ENCODE results near the gene MAP3K14. TPM values are rescaled to one million over a fixed set of nuclear protein-coding genes. Genes with fewer than 3 reads are reported as not detected.

The MAP3K14 gene
- total RNA-seq, 2 donors from 2014 or later: 8.2 to 10.6 TPM

GRCh38 chr17:45264988-45265387, 51.8 kb downstream of the MAP3K14 start:
- Histone ChIP-seq H3K36me3 (peaks cover 68% of the 10 kb centered on the region), H3K9me3 (no peaks in the 10 kb centered on the region), H3K27me3 (no peaks in the 10 kb centered on the region), H3K4me1 (peaks cover 0 to 39% of the 10 kb centered on the region in 2 donors), H3K27ac (no peak overlapping the region), H3K4me3 (no peak overlapping the region)
- DNase-seq (ENCODE audit: low spot score): no peak
- no peak for TF ChIP-seq CTCF (IDR thresholded peaks at IDR 0.05)

- Histone ChIP-seq H3K4me3 (no peak overlapping the region), H3K27ac (no peak overlapping the region), H3K4me1 (peaks cover 0 to 39% of the 10 kb centered on the region in 2 donors), H3K9me3 (no peaks in the 10 kb centered on the region), H3K27me3 (no peaks in the 10 kb centered on the region), H3K36me3 (peaks cover 62% of the 10 kb centered on the region)
- no peak for DNase-seq (ENCODE audit: low spot score)
- no peak for TF ChIP-seq CTCF (IDR thresholded peaks at IDR 0.05)
Observed at GRCh38 chr17:45264430-45264829, 52.4 kb downstream of the MAP3K14 start.

- Histone ChIP-seq H3K9me3 (no peaks in the 10 kb centered on the region), H3K4me1 (peaks cover 0 to 39% of the 10 kb centered on the region in 2 donors), H3K27ac (peak overlapping the region; percentile 38 to 61), H3K27me3 (no peaks in the 10 kb centered on the region), H3K36me3 (peaks cover 53% of the 10 kb centered on the region), H3K4me3 (no peak overlapping the region)
- no peak for DNase-seq (ENCODE audit: low spot score)
- TF ChIP-seq CTCF (IDR thresholded peaks at IDR 0.05): no peak
Observed at GRCh38 chr17:45263477-45263860, 53.4 kb downstream of the MAP3K14 start.

GRCh38 chr17:45262516-45263476, 54.0 kb downstream of the MAP3K14 start:
- peak overlapping the region in 1 of 2 donors; percentile 66 for H3K4me3 ChIP-seq
- TF ChIP-seq CTCF (IDR thresholded peaks at IDR 0.05): no peak
- peak overlapping the region; percentile 44 to 61 for H3K27ac ChIP-seq
- no peaks in the 10 kb centered on the region for H3K27me3 ChIP-seq
- H3K9me3 ChIP-seq: no peaks in the 10 kb centered on the region
- DNase-seq (ENCODE audit: low spot score): no peak
- peaks cover 0 to 39% of the 10 kb centered on the region in 2 donors for H3K4me1 ChIP-seq
- H3K36me3 ChIP-seq: peaks cover 46% of the 10 kb centered on the region

GRCh38 chr17:45261577-45262515, 55.0 kb downstream of the MAP3K14 start, which contains the start of gene SPATA32:
Gene SPATA32 (minus strand): TSS chr17:45262094. CDS start chr17:45262016, 78 bp downstream.
- no peak for DNase-seq (ENCODE audit: low spot score)
- peaks cover 0 to 39% of the 10 kb centered on the region in 2 donors for H3K4me1 ChIP-seq
- peak within 1 kb of the TSS; percentile 48 to 66 for H3K4me3 ChIP-seq
- no peaks in the 10 kb centered on the region for H3K27me3 ChIP-seq
- TF ChIP-seq CTCF (IDR thresholded peaks at IDR 0.05): no peak
- peak within 1 kb of the TSS; percentile 44 to 61 for H3K27ac ChIP-seq
- H3K36me3 ChIP-seq: peaks cover 36% of the 10 kb centered on the region
- no peaks in the 10 kb centered on the region for H3K9me3 ChIP-seq
